Measurements from ENCODE around the gene RPP25. TPM values are rescaled to one million over a fixed set of nuclear protein-coding genes. Genes with fewer than 3 reads are reported as not detected.

The RPP25 gene
- total and polyA plus RNA-seq, 2 of the 13 experiments (the other 11 are each of a cell fraction or from before 2014, with no cell fraction given), result 0.05 to 0.11 TPM

GRCh38 chr15:74937590-74938371 lies 18.8 kb downstream of the RPP25 start, which contains the start of gene COX5A (continued):
- no peak for TF ChIP-seq MNT (IDR thresholded peaks at IDR 0.05)
- TF ChIP-seq NR2F2 (IDR thresholded peaks at IDR 0.05; ENCODE audit: borderline replicate concordance, low read depth), result no peak
- TF ChIP-seq ZNF816 (CRISPR knock-in tag; IDR thresholded peaks at IDR 0.05; ENCODE audit: borderline replicate concordance), result peak; percentile 34; the same call in 1 of the 2 replicates
- TF ChIP-seq ZFX (CRISPR knock-in tag; IDR thresholded peaks at IDR 0.05; ENCODE audit: low read depth), result peak; percentile 99
- TF ChIP-seq ZNF605 (CRISPR knock-in tag; IDR thresholded peaks at IDR 0.05), result no peak
- no peak for TF ChIP-seq ADNP (CRISPR knock-in tag; IDR thresholded peaks at IDR 0.05)
- TF ChIP-seq MBD4 (IDR thresholded peaks at IDR 0.05; ENCODE audit: borderline replicate concordance, low read length), result no peak
- TF ChIP-seq ARID5B (CRISPR knock-in tag; IDR thresholded peaks at IDR 0.05), result peak; percentile 53; the same call in 1 of the 2 replicates
- TF ChIP-seq TEF (CRISPR knock-in tag; IDR thresholded peaks at IDR 0.05), result peak; percentile 12; the same call in 1 of the 2 replicates
- TF ChIP-seq ZNF672 (CRISPR knock-in tag; IDR thresholded peaks at IDR 0.05), result 0 out of 2 replicates have a peak, but pooled peaks have one; percentile 56
- TF ChIP-seq ZNF724P (CRISPR knock-in tag; IDR thresholded peaks at IDR 0.05; ENCODE audit: borderline replicate concordance), result peak; percentile 93; the same call in 1 of the 2 replicates
- TF ChIP-seq KDM3A (CRISPR knock-in tag; IDR thresholded peaks at IDR 0.05; ENCODE audit: low read depth), result peak; percentile 37; the same call in 1 of the 2 replicates
- TF ChIP-seq RARG (CRISPR knock-in tag; IDR thresholded peaks at IDR 0.05; ENCODE audit: low read depth), result 0 out of 2 replicates have a peak, but pooled peaks have one; percentile 45
- TF ChIP-seq ZNF749 (CRISPR knock-in tag; IDR thresholded peaks at IDR 0.05; ENCODE audit: borderline replicate concordance), result peak; percentile 65; the same call in 1 of the 2 replicates
- TF ChIP-seq CENPT (CRISPR knock-in tag; IDR thresholded peaks at IDR 0.05; ENCODE audit: low read depth), result peak; percentile 33
- no peak for TF ChIP-seq SP140L (CRISPR knock-in tag; IDR thresholded peaks at IDR 0.05; ENCODE audit: borderline replicate concordance)
- 0 out of 2 replicates have a peak, but pooled peaks have one; percentile 76 for TF ChIP-seq TARDBP (CRISPR knock-in tag; IDR thresholded peaks at IDR 0.05)
- peak; percentile 96 for TF ChIP-seq ESRRA (CRISPR knock-in tag; IDR thresholded peaks at IDR 0.05; ENCODE audit: low read depth)
- no peak for TF ChIP-seq MED8 (CRISPR knock-in tag; IDR thresholded peaks at IDR 0.05; ENCODE audit: insufficient replicate concordance)
- peak; percentile 78 for TF ChIP-seq MAX (IDR thresholded peaks at IDR 0.05)
- TF ChIP-seq FLYWCH1 (CRISPR knock-in tag; IDR thresholded peaks at IDR 0.05), result no peak; the same call in 1 of the 2 replicates
- TF ChIP-seq ZBTB7B (CRISPR knock-in tag; IDR thresholded peaks at IDR 0.05), result peak; percentile 81

Measured in HepG2 (cell line).